IMR-90 (cell line): ENCODE data around the gene AARSD1.

Experiments
- BHLHE40 ChIP-seq: fragments of 150-350 bp; IDR thresholded peaks from 2 replicates; pipeline ENCODE4 v1.6.1; 2016; ENCODE audit warnings: mild to moderate bottlenecking, low read depth, low read length
- CHD1 ChIP-seq: IDR thresholded peaks from 2 replicates; pipeline ENCODE4 v1.6.1; 2012; ENCODE audit warnings: low read depth, low read length, improper control_type of control experiment
- ELK1 ChIP-seq: fragments of 150-350 bp; IDR thresholded peaks from 2 replicates; pipeline ENCODE4 v1.6.1; 2016; ENCODE audit warnings: low read depth, mild to moderate bottlenecking, low read length, moderate library complexity, borderline replicate concordance
- MAFK ChIP-seq: IDR thresholded peaks from 2 replicates; pipeline ENCODE4 v1.6.1; 2012; ENCODE audit warnings: low read depth, low read length, improper control_type of control experiment
- MAZ ChIP-seq: IDR thresholded peaks from 2 replicates; pipeline ENCODE4 v1.6.1; 2012; ENCODE audit warnings: low read depth, mild to moderate bottlenecking, low read length, improper control_type of control experiment, moderate library complexity, borderline replicate concordance
- MXI1 ChIP-seq: IDR thresholded peaks from 2 replicates; pipeline ENCODE4 v1.6.1; 2012; ENCODE audit warnings: low read depth, mild to moderate bottlenecking, low read length, moderate library complexity, borderline replicate concordance
- NFE2L2 ChIP-seq: fragments of 150-350 bp; IDR thresholded peaks from 2 replicates; pipeline ENCODE4 v1.6.1; 2016; ENCODE audit warnings: low read depth, mild to moderate bottlenecking, low read length
- POLR2A ChIP-seq: IDR thresholded peaks from 2 replicates; pipeline ENCODE4 v1.6.1; 2012; ENCODE audit warnings: mild to moderate bottlenecking, low read depth, low read length
- RFX5 ChIP-seq: IDR thresholded peaks from 2 replicates; pipeline ENCODE4 v1.8.0; 2012; ENCODE audit warnings: low read depth, mild to moderate bottlenecking, low read length, moderate library complexity
- SMC3 ChIP-seq: fragments of 150-350 bp; IDR thresholded peaks from 2 replicates; pipeline ENCODE4 v1.6.1; 2016; ENCODE audit warnings: low read depth, mild to moderate bottlenecking, antibody characterized with exemption, low read length, moderate library complexity
- TF ChIP-seq, protein P1 (sequence below): conservative IDR thresholded peaks from 2 replicates; pipeline ENCODE4 v1.5.1; 2012; ENCODE audit warnings: mild to moderate bottlenecking, low read depth, low read length, improper control_type of control experiment
- TF ChIP-seq, protein P2 (sequence below): fragments of 150-350 bp; IDR thresholded peaks from 2 replicates; pipeline ENCODE4 v1.6.1; 2017; ENCODE audit warnings: mild to moderate bottlenecking, antibody characterized with exemption, low read length, low read depth

DNA sequence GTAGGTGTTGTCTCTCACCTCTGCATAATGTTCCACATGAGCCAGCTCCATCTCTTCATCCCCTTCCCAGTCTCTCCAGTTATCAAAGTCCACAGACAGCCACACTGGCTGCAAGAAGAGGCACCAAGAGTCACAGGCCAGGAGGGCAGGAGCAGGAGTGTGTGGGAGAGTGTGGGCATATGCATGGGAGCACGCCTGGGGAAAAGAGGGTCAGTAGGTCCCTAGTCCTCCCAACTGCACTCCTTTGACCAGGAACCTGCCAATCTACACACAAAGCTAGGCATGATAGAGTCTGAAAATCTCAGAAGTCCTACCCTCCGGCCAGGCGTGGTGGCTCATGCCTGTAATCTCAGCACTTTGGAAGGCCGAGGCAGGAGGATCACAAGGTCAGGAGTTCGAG is 7.3 kb upstream of the AARSD1 start:
- TF ChIP-seq ELK1 = no peak
- TF ChIP-seq, protein P1, sequence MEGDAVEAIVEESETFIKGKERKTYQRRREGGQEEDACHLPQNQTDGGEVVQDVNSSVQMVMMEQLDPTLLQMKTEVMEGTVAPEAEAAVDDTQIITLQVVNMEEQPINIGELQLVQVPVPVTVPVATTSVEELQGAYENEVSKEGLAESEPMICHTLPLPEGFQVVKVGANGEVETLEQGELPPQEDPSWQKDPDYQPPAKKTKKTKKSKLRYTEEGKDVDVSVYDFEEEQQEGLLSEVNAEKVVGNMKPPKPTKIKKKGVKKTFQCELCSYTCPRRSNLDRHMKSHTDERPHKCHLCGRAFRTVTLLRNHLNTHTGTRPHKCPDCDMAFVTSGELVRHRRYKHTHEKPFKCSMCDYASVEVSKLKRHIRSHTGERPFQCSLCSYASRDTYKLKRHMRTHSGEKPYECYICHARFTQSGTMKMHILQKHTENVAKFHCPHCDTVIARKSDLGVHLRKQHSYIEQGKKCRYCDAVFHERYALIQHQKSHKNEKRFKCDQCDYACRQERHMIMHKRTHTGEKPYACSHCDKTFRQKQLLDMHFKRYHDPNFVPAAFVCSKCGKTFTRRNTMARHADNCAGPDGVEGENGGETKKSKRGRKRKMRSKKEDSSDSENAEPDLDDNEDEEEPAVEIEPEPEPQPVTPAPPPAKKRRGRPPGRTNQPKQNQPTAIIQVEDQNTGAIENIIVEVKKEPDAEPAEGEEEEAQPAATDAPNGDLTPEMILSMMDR = no peak
- no peak for TF ChIP-seq NFE2L2
- no peak for TF ChIP-seq MAZ
- TF ChIP-seq POLR2A = no peak
- TF ChIP-seq BHLHE40 = no peak
- no peak for TF ChIP-seq RFX5
- TF ChIP-seq, protein P2, sequence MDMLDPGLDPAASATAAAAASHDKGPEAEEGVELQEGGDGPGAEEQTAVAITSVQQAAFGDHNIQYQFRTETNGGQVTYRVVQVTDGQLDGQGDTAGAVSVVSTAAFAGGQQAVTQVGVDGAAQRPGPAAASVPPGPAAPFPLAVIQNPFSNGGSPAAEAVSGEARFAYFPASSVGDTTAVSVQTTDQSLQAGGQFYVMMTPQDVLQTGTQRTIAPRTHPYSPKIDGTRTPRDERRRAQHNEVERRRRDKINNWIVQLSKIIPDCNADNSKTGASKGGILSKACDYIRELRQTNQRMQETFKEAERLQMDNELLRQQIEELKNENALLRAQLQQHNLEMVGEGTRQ = no peak
- TF ChIP-seq SMC3 = no peak
- TF ChIP-seq CHD1 = no peak
- no peak for TF ChIP-seq MXI1
- no peak for TF ChIP-seq MAFK
